Measurements from ENCODE around the gene SKA2.
"Not testable (repeated sequence)": the region's sequence is repeated elsewhere in the genome, so short reads cannot be mapped to it uniquely, and the experiment has no call there.

SKA2 gene, protein sequence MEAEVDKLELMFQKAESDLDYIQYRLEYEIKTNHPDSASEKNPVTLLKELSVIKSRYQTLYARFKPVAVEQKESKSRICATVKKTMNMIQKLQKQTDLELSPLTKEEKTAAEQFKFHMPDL

DNA sequence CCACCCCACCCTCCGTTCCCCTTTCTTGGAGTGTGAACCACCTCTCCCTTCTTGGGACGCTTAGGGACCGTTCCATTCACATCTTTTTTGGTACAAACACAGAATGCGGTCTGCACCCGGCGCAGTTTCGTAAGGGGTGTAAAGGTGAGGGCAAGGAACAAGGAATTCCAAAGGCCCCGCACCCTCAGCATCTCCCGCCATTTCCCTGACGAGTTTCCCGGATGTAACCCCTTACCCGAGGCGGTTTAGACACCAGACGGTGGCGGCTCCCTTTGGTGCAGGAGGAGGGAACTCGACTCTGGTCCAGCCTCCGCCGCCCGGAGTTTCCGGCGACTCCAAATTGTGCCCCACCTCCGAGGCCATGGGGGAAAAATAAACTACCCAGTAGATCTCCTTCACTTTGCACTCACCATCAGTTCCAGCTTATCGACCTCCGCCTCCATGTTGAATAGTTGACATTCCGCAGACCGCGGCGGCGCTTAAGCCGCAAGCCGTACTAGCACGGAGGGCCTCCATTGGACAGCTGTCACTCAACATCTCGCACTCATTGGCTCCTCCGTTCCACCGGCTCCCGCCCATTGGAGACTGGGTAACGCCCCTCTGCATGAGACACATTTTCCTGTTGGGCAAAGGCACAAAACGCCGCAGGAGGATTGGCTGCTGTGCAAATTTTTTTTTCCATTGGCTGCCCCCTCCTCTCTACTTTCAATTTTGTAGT lies at the start of gene SKA2:
Gene SKA2 (minus strand): TSS at position 466 of the 718 bp plus-strand sequence. CDS start 23 bp downstream, at position 443.
- peak; percentile 89 to 94 for DNase-seq (ENCODE audit: low read depth in 2 of 2)

DNA sequence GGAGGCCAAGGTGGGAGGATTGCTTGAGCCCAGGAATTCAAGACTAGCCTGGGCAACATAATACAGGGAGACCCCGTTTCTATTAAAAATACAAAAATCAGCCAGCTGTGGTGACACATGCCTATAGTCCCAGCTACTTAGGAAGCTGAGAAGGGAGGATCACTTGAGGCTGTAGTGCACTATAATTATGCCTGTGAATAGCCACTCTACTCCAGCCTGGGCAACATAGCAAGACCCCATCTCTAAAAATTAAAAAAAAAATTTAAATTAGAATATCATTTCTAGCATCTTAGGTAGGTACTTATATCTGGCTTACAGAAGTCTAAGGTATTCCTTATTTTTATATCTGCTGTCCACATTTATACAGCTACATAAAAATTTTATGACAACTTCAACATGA lies 47.3 kb upstream of the SKA2 start:
- DNase-seq (ENCODE audit: low read depth in 2 of 2): no peak

DNA sequence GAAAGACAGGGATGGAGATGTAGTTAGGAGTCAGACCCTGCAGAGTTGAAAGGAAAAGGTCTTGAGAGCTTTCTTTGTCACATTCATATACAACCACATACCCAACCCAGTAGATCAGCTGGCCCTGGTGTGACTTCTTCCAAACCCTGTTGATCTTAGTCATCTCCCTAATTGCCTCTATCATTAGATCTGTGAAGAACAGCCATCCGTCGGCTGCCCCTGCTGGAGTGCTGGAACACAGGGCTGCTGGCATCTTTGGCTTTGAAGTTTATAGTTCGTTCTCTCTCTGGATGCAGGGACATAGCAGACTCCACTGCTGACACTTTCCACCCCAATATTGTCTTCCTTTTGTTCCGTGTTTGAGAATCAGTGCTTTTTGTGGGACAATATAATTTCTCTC lies 44.4 kb upstream of the SKA2 start:
- DNase-seq (ENCODE audit: low read depth in 2 of 2): no peak

DNA sequence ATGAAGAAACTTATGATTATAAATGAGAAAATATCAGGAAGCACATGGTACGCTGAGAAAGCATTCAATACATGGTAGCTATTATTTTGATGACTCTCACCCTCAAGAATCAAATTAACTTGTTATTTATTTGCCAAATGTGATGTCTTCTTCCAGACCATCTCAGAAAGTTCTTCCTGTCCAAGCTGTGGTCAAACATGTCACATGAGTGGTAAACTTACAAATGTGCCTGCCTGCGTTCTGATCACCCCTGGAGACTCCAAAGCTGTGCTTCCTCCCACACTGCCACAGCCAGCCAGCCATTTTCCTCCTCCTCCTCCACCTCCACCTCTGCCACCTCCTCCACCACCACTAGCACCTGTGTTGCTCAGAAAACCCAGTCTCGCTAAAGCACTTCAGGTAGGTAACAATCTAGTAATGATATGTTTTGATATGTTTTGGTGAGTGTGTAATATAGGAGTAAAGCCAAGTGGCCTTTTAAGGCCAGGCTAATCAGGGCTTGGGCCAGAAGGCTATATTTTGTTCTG lies 38.4 kb upstream of the SKA2 start:
- DNase-seq (ENCODE audit: low read depth in 2 of 2): no peak

DNA sequence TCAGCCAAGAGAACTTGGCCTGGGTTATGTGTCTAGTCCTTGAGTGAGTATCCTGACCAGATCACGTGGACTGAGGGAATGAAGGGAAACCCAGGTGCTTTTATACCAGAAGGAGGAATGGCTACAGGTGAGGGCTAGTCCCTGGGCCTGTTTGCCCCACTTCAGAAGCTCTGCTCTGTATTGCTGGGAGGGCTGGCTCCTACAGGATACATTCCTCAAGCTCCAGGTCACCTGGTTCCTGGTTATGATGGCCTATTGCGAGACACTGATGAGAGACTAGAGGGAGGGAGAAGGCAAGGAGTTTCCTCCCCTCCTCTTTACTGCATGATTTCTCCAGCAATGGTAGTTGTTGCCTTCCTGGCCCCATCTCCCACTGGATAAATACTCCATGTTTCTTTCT lies 35.8 kb upstream of the SKA2 start:
- DNase-seq (ENCODE audit: low read depth in 2 of 2): no peak

DNA sequence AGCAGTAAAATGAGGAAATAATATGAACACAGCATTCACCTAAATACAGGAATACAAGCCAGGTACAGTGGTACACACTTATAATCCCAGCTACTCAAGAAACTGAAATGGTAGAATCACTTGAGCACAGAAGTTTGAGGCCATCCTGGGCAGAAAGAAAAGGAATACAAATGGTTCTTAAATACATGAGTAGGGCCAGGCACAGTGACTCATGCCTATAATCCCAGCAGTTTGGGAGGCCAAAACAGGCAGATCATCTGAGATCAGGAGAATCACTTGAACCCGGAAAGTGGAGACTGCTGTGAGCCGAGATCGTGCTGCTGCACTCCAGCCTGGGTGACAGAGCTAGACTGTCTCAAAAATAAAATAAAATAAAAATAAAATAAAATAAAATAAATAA lies 31.9 kb upstream of the SKA2 start:
- no peak for DNase-seq (ENCODE audit: low read depth in 2 of 2)

DNA sequence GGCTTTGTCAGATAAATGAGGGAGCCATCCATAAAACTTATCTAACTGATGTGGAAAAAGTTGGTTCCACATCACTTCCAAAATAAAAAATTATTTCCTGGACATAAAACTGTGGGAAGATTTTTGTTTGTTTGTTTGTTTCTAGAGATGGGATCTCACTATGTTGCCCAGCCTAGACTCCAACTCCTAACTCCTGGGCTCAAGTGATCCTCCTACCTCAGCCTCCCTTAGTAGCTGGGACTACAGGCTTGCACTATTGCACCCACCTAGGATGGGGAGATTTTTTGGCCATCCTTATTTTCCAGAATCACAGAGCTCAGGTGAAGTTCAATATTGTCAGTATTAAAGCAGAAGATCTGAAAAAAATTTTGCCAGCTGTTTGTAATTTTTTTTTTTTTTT lies 31.0 kb upstream of the SKA2 start:
- no peak for DNase-seq (ENCODE audit: low read depth in 2 of 2)

DNA sequence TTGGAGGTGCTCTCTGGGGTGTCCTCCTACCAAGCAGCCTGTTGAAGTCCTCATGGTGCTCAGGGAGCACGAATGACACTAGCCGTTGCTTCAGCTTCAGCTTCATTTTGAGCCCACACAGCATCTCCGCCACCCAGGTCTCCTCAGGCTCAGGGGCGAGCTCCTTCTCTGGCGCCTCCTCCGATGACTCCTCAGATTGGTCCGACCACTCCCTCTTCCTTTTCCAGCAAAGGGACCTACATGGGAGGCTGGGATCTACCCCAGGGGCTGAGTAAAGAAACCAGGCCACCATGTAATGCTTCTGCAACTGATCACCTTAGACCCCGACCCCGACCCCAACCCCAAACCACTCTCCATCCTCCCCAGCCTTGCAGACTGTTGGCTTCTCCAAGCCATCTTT lies 26.5 kb upstream of the SKA2 start:
- DNase-seq (ENCODE audit: low read depth in 2 of 2): no peak

DNA sequence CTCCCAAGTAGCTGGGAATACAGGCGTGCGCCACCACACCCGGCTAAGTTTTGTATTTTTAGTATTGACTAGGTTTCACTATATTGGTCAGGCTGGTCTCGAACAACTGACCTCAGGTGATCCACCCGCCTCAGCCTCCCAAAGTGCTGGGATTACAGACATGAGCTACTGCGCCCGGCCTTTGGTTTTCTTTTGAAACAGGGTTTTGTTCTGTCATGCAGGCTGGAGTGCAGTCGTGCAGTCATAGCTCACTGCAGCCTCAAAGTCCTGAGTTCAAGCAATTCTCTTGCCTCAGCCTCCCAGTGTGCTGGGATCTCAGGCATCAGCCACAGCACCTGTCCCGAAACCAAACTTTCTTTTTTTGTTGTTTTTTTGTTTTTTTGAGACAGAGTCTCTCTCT lies 25.6 kb upstream of the SKA2 start:
- DNase-seq (ENCODE audit: low read depth in 2 of 2): no peak

DNA sequence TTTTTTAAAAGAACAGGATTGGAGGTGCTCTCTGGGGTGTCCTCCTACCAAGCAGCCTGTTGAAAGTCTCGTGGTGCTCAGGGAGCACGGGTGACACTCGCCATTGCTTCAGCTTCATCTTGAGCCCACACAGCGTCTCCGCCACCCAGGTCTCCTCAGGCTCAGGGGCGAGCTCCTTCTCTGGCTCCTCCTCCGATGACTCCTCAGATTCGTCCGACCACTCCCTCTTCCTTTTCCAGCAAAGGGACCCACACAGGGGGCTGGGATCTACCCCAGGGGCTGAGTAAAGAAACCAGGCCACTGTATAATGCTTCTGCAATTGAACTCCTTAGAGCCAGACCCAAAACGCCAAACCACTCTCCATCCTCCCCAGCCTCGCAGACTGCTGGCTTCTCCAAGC lies 24.6 kb upstream of the SKA2 start:
- not testable (repeated sequence) for DNase-seq (ENCODE audit: low read depth in 2 of 2)

DNA sequence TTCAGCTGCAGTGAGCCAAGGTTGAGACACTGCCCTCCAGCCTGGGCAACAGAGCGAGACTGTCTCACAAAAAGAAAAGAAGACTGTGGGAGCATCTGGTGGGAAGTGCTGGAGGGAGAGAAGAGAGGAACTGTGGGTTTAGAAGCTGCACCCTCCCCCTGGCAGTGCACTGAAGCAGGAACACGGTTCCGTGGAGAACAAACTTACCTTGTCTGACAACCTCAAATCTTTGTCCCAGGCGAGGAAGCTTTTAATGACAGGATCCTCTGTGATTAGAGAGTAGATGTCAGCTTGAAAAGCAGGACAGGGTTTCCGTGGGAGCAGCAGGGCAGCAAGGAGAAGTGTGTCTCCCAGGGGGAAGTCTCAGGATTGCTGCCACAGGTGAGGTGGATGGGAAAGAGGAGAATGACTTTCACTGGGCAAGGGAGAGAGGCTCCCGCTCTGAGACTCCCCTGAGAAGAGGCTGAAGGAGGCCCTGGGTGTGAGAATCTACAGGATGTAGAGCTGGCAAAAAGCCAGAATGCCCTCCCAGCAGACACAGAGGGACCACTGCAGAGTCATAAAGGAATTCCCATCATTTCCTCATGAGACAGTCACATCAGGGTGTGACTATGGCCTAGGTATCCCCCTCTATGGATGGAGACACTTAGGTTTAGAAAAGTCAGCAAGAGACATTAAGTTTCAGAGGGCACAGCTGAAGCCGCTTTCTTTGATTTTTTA lies 23.4 kb upstream of the SKA2 start:
- no peak for DNase-seq (ENCODE audit: low read depth in 2 of 2)

DNA sequence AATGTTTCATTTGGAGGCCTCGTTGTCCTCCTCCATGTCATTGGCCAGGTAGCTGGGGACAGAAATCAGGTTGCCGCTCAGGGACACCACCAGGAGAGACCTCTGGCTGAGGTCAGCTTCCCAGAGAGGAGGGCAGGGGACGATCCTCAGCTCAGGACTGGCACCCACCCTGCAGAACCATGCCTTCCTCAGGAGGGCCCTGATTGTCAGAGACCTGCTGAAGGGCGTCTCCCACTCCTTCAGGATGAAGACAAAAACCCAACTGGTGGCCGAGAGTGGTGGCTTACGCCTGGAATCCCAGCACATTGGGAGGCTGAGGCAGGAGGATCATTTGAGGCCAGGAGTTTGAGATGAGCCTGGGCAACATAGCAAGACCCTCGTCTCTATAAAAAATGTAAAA lies 20.1 kb upstream of the SKA2 start:
- DNase-seq (ENCODE audit: low read depth in 2 of 2): no peak

DNA sequence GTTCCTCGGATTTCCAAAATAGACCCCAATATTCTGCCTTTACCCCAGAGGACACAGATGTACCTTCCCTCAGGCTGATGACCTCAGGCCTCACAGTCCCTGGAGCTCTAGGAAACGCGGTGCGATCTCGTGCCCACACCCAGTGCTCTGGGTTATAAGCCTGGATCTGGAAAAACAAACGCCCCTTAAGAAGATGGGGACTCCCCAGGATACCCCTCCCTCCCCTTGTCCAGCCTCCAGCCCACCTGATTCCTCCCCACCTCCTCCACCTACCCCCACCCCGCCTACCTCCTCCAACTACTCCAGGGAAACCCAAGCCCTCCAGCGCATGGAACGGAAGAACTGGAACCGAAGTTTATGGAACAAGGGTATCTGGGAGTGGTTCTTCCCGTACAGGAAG lies 19.7 kb upstream of the SKA2 start:
- DNase-seq (ENCODE audit: low read depth in 2 of 2): no peak

DNA sequence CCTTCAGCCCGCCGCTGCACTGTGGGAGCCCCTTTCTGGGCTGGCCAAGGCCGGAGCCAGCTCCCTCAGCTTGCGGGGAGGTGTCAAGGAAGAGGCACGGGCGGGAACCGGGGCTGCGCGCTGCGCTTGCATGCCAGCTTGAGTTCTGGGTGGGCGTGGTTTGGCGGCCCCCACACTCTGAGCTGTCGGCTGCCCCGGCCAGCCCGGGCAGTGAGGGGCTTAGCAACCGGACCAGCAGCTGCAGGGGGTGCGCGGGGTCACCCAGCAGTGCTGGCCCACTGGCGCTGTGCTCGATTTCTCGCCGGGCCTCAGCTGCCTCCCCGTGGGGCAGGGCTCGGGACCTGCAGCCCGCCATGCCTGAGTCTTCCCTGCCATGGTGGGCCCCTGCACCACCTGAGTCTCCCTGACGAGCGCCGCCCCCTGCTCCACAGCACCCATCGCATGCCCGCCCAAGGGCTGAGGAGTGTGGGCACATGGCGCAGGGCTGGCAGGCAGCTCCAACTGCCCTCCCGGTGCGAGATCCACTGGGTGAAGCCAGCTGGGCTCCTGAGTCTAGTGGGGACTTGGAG lies 17.5 kb upstream of the SKA2 start:
- DNase-seq (ENCODE audit: low read depth in 2 of 2): no peak

DNA sequence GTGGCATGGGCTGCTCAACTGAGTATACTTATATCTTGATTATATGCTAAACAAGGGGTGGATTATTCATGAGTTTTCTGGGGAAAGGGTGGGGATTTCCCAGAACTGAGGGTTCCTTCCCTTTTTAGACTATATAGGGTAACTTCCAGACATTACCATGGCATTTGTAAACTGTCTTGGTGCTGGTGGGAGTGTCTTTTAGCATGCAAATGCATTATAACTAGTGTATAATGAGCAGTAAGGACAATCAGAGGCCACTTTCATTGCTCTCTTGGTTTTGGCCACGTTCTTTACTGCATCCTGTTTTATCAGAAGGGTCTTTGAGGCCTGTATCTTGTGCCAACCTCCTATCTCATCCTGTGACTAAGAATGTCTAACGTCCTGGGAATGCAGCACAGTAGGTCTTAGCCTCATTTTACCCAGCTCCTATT lies 12.6 kb upstream of the SKA2 start:
- no peak for DNase-seq (ENCODE audit: low read depth in 2 of 2)

DNA sequence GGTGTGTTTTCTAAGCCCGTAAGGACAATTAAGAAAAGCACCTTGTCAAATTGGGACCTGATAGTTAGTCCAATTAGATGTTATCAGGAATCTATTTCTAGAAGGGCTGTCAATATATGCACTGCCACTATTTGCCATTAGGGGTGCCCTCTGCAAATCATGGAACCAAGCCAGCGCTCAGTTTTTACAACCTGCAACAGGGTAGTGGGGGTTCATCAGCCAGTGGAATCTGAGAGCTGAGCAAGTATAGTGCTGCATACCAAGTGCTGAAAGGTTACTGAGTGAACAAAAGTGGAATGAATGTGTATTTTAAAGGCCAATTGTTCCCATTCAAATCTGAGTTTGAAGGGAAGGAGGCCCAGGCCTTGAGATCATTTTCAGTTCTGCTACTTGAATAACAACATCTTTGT lies 11.0 kb upstream of the SKA2 start:
- peak; percentile 6 to 18 for DNase-seq (ENCODE audit: low read depth in 2 of 2)

DNA sequence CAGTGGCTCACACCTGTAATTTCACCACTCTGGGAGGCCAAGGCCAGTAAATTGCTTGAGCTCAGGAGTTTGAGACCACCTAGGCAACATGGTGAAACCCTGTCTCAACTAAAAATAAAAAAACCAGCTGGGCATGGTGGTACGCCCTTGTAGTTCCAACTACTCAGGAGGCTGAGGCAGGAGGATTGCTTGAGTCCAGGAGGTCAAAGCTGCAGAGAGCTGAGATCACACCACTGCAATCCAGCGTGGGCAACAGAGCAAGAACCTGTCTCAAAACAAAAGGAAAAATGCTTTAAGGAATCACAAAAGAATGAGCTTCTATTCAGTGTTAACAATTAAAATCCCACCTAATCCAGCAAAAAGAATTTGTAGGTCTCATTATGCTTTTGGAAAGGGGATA lies 6.5 kb upstream of the SKA2 start:
- DNase-seq (ENCODE audit: low read depth in 2 of 2): no peak

DNA sequence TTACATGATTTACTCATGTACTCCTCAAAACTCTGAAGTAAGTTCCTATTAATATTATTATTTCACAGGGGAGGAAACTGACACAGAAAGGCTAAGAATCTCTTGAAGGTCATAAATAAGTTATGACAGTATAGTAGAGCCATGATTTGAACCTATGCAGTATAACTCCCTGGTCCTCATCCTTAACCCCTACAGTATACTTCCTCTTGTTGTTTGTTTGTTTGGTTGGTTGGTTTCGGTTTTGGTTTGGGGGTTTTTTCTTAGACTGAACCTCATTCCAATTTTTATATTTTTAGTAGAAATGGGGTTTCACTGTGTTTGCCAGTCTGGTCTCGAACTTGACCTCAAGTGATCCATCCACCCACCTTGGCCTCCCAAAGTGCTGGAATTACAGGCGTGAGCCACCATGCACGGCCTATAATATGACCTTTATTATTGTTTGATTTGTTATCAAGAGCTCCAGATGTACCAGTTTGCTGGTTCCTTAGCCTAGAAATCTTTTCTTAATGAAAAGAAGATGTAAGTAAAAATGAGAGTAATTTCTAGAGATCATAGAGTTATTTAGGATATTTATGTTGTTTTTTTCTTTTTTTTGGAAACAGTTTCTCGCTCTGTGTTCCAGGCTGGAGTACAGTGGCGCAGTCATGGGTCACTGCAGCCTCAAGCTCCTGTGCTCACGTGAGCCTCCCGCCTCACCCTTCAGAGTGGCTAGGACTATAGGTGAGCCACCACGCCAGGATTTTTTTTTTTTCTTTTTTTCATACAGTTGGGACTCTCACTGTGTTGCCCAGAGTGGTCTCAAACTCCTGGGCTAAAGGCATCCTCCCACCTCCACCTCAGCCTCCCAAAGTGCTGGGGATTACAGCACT lies 5.4 kb upstream of the SKA2 start:
- DNase-seq (ENCODE audit: low read depth in 2 of 2): no peak

DNA sequence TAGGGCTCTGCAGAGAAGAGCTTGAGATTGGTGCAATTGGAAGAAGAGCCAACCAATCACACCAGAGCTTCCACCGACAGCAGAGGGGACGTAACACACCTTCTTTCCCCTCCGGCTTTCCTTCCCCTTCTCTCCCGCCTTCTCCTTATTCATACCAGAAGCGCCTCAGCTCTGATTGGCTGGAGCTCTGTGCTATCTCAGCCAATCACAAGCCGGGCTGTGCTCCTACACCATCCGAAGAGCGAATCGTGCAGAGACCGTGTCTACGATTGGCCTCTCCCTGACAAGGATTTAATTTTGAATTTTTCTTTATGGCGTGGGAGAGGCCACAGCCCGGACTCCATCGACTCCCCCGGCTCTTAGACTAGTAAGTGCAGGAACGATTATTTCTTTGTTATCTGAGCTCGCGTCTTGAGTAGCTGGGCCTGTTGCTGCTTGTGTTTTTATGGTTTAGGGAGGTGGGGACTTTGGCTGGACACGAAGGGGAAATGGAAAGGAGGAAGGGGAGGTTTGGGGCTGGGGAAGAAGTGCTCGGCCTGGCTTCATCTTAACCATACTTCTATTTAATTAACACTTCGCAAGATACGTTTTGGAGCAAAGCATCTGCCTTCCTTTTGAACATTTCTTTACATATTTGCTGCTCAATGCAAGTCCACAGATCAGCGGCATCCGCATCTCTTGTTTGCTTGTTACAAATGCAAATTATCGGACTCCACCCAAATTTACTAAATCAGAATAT lies 622 bp upstream of the SKA2 start, which contains the start of gene PRR11:
Gene PRR11 (plus strand): TSS at position 308 of the 739 bp plus-strand sequence. CDS start 14,007 bp downstream, outside the sequence.
- DNase-seq (ENCODE audit: low read depth in 2 of 2): peak; percentile 78 to 87

DNA sequence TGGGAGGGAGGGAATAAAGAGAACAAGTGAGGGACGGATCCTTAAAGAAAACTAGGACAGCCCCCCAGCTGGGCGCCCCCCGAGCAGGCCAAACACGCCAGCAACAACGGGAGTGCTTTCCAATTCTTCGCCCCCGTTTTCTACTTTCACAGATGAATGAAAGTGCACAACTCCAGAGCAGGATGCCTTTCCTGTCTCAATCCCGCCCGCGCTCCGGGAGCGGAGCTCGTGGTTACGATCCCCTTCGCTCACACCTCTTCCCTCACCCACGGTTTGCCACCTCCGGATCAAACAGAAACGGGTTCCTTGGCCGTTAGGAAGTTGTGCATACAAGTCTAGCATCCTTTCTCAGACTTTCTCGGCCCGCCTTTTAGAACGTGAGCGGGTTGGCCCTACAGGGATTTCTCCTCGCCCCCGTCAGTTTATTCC lies 680 bp downstream of the SKA2 start:
- DNase-seq (ENCODE audit: low read depth in 2 of 2): peak; percentile 11 to 24

DNA sequence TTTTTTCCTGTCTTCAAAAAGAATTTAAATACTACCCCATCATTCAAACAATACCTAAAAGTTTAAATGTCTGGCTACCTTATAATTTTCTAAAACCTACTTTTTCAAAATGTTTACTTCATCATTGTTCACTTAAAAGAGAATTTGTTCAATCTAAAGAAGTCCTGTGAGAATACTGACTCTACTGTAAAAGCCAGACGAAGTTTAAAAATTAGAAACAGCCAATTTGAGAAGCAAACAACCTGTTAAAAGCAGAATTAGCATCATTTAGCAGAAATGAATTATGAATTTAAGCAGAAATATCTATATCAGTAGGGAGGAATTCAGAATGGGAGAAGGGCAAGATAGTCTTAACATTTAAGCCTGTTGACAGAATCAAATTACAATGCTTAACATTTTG lies 2.1 kb downstream of the SKA2 start:
- DNase-seq (ENCODE audit: low read depth in 2 of 2): no peak
